ENCODE data around the gene TDRD15.

- no peak for TF ChIP-seq POLR2A (IDR thresholded peaks at IDR 0.05)
- TF ChIP-seq CTCF (IDR thresholded peaks at IDR 0.05): no peak
- TF ChIP-seq POLR2AphosphoS5 (IDR thresholded peaks at IDR 0.05): no peak
These were observed 25.5 kb upstream of the TDRD15 start for GRCh38 chr2:21098294-21098693.
